HepG2 (cell line): ENCODE data around the gene GJD3. TPM values are rescaled to one million over a fixed set of nuclear protein-coding genes. Genes with fewer than 3 reads are reported as not detected.

Source experiments
- GTF3A ChIP-seq: sonication (generic); formaldehyde crosslinking; conservative IDR thresholded peaks from 2 replicates; pipeline ENCODE4 v1.4.0; 2020; ENCODE audit warnings: mild to moderate bottlenecking, missing genetic modification reagents
- IRX3 ChIP-seq: sonication (generic); formaldehyde crosslinking; IDR thresholded peaks from 2 replicates; pipeline ENCODE4 v1.8.1; 2023; ENCODE audit warnings: mild to moderate bottlenecking, low read depth, missing genetic modification reagents, borderline replicate concordance
- KDM3A ChIP-seq: IDR thresholded peaks from 2 replicates; pipeline ENCODE4 v1.6.1; 2018; ENCODE audit warnings: low read depth, missing compliant biosample characterization
- NR2F6 ChIP-seq, 2 experiments: IDR thresholded peaks; 2 replicates each; pipeline ENCODE4 v1.6.1; 2016; ENCODE audit warnings: antibody characterized with exemption in 1 of 2, mild to moderate bottlenecking in 1 of 2
- RBAK ChIP-seq: sonication (generic); formaldehyde crosslinking; IDR thresholded peaks from 2 replicates; pipeline ENCODE4 v1.5.1; 2020; ENCODE audit warnings: mild to moderate bottlenecking, missing genetic modification reagents
- RCOR2 ChIP-seq: IDR thresholded peaks from 2 replicates; pipeline ENCODE4 v1.6.1; 2016; ENCODE audit warnings: missing biosample characterization, missing genetic modification reagents
- SMC3 ChIP-seq: IDR thresholded peaks from 2 replicates; pipeline ENCODE4 v1.6.1; 2011; ENCODE audit warnings: low read length, improper control_type of control experiment
- TAF1 ChIP-seq: sonication (generic); formaldehyde crosslinking; IDR thresholded peaks from 2 replicates; pipeline ENCODE4 v1.4.0; 2020; ENCODE audit warnings: missing genetic modification reagents
- TSC22D2 ChIP-seq: sonication (generic); formaldehyde crosslinking; IDR thresholded peaks from 2 replicates; pipeline ENCODE4 v1.5.1; 2020; ENCODE audit warnings: missing genetic modification reagents, mild to moderate bottlenecking, borderline replicate concordance
- ZMYM3 ChIP-seq: sonication (generic); formaldehyde crosslinking; IDR thresholded peaks from 2 replicates; pipeline ENCODE4 v1.5.1; 2020; ENCODE audit warnings: mild to moderate bottlenecking, missing genetic modification reagents
- ZNF333 ChIP-seq: sonication (generic); formaldehyde crosslinking; IDR thresholded peaks from 2 replicates; pipeline ENCODE4 v1.4.0; 2020; ENCODE audit warnings: mild to moderate bottlenecking, missing genetic modification reagents, borderline replicate concordance
- ZNF337 ChIP-seq: sonication (generic); formaldehyde crosslinking; IDR thresholded peaks from 2 replicates; pipeline ENCODE4 v1.5.1; 2020; ENCODE audit warnings: missing genetic modification reagents, low read depth, mild to moderate bottlenecking, borderline replicate concordance
- ZNF674 ChIP-seq: sonication (generic); formaldehyde crosslinking; IDR thresholded peaks from 2 replicates; pipeline ENCODE4 v1.5.0; 2020; ENCODE audit warnings: low read depth, mild to moderate bottlenecking, missing genetic modification reagents
- ZNF747 ChIP-seq: sonication (generic); formaldehyde crosslinking; IDR thresholded peaks from 2 replicates; pipeline ENCODE4 v1.8.1; 2023; ENCODE audit warnings: missing genetic modification reagents, mild to moderate bottlenecking, borderline replicate concordance
- ZNF772 ChIP-seq: sonication (generic); formaldehyde crosslinking; IDR thresholded peaks from 2 replicates; pipeline ENCODE4 v1.5.0; 2020; ENCODE audit warnings: mild to moderate bottlenecking, missing genetic modification reagents
- polyA plus RNA-seq, 8 experiments: library from polyadenylated mRNA; depleted of rRNA in 3 of 8; stranded (reverse) in 7 of 8; unstranded in 1 of 8; fragments of >200 nt; fragmentation: Illumina TruSeq in 4 of 8; extraction: Trizol in 4 of 8; gene quantifications; 2 replicates each; pipeline versions ENCODE4 v1.2.1 to v1.2.3, GENCODE V29; 2011 to 2016; ENCODE audit warnings: low read depth in 4 of 8, missing spikeins in 1 of 8, mixed read lengths in 1 of 8; ENCODE audit not compliant: insufficient read depth in 1 of 8
- total RNA-seq, 5 experiments: library from RNA; depleted of rRNA; stranded (reverse); fragments of >200 nt; fragmentation: Illumina TruSeq; extraction: Trizol; gene quantifications; 2 replicates each; pipeline ENCODE4 v1.2.3, GENCODE V29; 2016; ENCODE audit warnings: low read depth in 1 of 5
- TF ChIP-seq, protein P1 (sequence below): sonication (generic); formaldehyde crosslinking; IDR thresholded peaks from 2 replicates; pipeline ENCODE4 v1.4.0; 2020; ENCODE audit warnings: low read depth, missing genetic modification reagents
- TF ChIP-seq, protein P2 (sequence below): sonication (generic); formaldehyde crosslinking; IDR thresholded peaks from 2 replicates; pipeline ENCODE4 v1.5.0; 2020; ENCODE audit warnings: mild to moderate bottlenecking, missing genetic modification reagents, moderate library complexity
- TF ChIP-seq, protein P3 (sequence below): sonication (generic); formaldehyde crosslinking; IDR thresholded peaks from 2 replicates; pipeline ENCODE4 v1.8.0; 2023; ENCODE audit warnings: mild to moderate bottlenecking, missing genetic modification reagents

GJD3 gene
- total and polyA plus RNA-seq, 2 of the 13 experiments (the other 11 are each of a cell fraction or from before 2014, with no cell fraction given) = not detected

DNA sequence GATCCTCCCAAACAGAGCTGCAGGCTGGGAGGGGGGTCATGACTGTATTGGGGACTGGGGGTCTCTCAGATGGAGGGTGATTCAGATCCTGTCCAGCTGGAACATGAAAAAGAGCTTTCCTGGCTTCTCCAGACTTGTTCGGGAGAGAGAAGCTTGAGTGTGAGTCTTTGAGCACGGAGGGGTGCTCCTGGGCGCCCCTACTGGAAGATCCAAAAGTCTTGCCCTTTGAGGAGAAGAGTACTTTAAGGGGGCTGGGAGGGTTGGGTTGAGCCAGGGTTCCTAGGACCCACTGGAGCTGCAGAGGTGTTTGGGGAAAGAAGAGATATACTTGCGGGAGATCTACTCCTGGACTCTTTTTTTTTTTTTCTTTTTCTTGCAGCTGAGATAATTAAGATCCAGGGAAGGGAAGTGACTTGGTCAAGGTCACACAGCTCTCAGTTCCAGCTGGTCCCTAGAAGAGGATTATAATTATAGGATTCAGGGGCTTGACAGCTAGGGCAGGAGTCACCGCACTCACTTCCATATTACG, 47.1 kb downstream of the GJD3 start (continued):
- TF ChIP-seq, protein P1, sequence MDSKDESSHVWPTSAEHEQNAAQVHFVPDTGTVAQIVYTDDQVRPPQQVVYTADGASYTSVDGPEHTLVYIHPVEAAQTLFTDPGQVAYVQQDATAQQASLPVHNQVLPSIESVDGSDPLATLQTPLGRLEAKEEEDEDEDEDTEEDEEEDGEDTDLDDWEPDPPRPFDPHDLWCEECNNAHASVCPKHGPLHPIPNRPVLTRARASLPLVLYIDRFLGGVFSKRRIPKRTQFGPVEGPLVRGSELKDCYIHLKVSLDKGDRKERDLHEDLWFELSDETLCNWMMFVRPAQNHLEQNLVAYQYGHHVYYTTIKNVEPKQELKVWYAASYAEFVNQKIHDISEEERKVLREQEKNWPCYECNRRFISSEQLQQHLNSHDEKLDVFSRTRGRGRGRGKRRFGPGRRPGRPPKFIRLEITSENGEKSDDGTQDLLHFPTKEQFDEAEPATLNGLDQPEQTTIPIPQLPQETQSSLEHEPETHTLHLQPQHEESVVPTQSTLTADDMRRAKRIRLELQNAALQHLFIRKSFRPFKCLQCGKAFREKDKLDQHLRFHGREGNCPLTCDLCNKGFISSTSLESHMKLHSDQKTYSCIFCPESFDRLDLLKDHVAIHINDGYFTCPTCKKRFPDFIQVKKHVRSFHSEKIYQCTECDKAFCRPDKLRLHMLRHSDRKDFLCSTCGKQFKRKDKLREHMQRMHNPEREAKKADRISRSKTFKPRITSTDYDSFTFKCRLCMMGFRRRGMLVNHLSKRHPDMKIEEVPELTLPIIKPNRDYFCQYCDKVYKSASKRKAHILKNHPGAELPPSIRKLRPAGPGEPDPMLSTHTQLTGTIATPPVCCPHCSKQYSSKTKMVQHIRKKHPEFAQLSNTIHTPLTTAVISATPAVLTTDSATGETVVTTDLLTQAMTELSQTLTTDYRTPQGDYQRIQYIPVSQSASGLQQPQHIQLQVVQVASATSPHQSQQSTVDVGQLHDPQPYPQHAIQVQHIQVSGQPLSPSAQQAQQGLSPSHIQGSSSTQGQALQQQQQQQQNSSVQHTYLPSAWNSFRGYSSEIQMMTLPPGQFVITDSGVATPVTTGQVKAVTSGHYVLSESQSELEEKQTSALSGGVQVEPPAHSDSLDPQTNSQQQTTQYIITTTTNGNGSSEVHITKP (CRISPR knock-in tag) = 0 out of 2 replicates have a peak, but pooled peaks have one; percentile 5
- no peak for TF ChIP-seq NR2F6 (IDR thresholded peaks at IDR 0.05)
- TF ChIP-seq NR2F6 (CRISPR knock-in tag; IDR thresholded peaks at IDR 0.05) = no peak
- TF ChIP-seq ZNF333 (CRISPR knock-in tag) = 0 out of 2 replicates have a peak, but pooled peaks have one; percentile 14
- 0 out of 2 replicates have a peak, but pooled peaks have one; percentile 3 for TF ChIP-seq ZNF337 (CRISPR knock-in tag)
- peak; percentile 88 for TF ChIP-seq ZMYM3 (CRISPR knock-in tag)
- TF ChIP-seq RCOR2 (CRISPR knock-in tag) = peak; percentile 18; the same call in 1 of the 2 replicates
- 0 out of 2 replicates have a peak, but pooled peaks have one; percentile 43 for TF ChIP-seq ZNF674 (CRISPR knock-in tag)
- TF ChIP-seq TSC22D2 (CRISPR knock-in tag) = 0 out of 2 replicates have a peak, but pooled peaks have one; percentile 11
- TF ChIP-seq KDM3A (CRISPR knock-in tag) = 0 out of 2 replicates have a peak, but pooled peaks have one; percentile 3
- no peak for TF ChIP-seq GTF3A (CRISPR knock-in tag)
- TF ChIP-seq RBAK (CRISPR knock-in tag) = no peak
- TF ChIP-seq ZNF747 (CRISPR knock-in tag) = 0 out of 2 replicates have a peak, but pooled peaks have one; percentile 29
- TF ChIP-seq, protein P2, sequence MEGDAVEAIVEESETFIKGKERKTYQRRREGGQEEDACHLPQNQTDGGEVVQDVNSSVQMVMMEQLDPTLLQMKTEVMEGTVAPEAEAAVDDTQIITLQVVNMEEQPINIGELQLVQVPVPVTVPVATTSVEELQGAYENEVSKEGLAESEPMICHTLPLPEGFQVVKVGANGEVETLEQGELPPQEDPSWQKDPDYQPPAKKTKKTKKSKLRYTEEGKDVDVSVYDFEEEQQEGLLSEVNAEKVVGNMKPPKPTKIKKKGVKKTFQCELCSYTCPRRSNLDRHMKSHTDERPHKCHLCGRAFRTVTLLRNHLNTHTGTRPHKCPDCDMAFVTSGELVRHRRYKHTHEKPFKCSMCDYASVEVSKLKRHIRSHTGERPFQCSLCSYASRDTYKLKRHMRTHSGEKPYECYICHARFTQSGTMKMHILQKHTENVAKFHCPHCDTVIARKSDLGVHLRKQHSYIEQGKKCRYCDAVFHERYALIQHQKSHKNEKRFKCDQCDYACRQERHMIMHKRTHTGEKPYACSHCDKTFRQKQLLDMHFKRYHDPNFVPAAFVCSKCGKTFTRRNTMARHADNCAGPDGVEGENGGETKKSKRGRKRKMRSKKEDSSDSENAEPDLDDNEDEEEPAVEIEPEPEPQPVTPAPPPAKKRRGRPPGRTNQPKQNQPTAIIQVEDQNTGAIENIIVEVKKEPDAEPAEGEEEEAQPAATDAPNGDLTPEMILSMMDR = peak; percentile 58
- 0 out of 2 replicates have a peak, but pooled peaks have one; percentile 28 for TF ChIP-seq ZNF772 (CRISPR knock-in tag)
- TF ChIP-seq, protein P3, sequence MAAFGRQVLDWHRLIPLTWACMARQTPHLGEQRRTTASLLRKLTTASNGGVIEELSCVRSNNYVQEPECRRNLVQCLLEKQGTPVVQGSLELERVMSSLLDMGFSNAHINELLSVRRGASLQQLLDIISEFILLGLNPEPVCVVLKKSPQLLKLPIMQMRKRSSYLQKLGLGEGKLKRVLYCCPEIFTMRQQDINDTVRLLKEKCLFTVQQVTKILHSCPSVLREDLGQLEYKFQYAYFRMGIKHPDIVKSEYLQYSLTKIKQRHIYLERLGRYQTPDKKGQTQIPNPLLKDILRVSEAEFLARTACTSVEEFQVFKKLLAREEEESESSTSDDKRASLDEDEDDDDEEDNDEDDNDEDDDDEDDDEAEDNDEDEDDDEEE (CRISPR knock-in tag) = 0 out of 2 replicates have a peak, but pooled peaks have one; percentile 34
- peak; percentile 15; the same call in 1 of the 2 replicates for TF ChIP-seq SMC3
- TF ChIP-seq IRX3 (CRISPR knock-in tag) = no peak
- no peak for TF ChIP-seq TAF1 (CRISPR knock-in tag)
